Measurements from ENCODE around the gene KCNC1.

DNA sequence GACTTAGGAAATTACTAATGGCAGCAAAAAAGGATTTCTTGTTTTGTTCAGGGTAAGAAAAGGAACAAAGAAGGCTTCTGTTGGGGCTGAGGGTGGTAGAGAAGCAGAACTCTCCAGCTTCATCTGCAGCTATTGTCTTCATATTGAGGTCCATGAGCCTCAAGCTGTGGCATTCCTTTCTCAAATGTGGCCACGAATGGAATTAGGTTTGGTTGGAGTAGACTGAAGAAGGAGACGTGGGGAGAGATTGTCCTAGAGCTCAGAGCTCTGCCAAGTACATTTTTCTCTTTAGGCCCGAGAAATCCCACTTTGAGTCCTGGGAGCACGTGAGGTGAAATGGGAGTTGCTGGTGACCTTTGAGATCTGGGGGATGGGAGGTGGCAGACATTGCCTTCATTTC is 41.0 kb upstream of the KCNC1 start:
- TF ChIP-seq, protein P1, sequence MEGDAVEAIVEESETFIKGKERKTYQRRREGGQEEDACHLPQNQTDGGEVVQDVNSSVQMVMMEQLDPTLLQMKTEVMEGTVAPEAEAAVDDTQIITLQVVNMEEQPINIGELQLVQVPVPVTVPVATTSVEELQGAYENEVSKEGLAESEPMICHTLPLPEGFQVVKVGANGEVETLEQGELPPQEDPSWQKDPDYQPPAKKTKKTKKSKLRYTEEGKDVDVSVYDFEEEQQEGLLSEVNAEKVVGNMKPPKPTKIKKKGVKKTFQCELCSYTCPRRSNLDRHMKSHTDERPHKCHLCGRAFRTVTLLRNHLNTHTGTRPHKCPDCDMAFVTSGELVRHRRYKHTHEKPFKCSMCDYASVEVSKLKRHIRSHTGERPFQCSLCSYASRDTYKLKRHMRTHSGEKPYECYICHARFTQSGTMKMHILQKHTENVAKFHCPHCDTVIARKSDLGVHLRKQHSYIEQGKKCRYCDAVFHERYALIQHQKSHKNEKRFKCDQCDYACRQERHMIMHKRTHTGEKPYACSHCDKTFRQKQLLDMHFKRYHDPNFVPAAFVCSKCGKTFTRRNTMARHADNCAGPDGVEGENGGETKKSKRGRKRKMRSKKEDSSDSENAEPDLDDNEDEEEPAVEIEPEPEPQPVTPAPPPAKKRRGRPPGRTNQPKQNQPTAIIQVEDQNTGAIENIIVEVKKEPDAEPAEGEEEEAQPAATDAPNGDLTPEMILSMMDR (IDR thresholded peaks at IDR 0.05; ENCODE audit: poor library complexity), result no peak
- no peak for TF ChIP-seq EZH2 (IDR thresholded peaks at IDR 0.05; ENCODE audit: borderline replicate concordance)
- TF ChIP-seq EZH2phosphoT487 (IDR thresholded peaks at IDR 0.05; ENCODE audit: low read depth, severe bottlenecking, unreplicated experiment), result no peak
